PC-3 (cell line): ENCODE measurements around the gene TAF6. TPM values are rescaled to one million over a fixed set of nuclear protein-coding genes. Genes with fewer than 3 reads are reported as not detected.

Experiments
- ATAC-seq: fragments of 200-7000 bp; cut with Tn5 transposase; 2 replicates; pipeline ENCODE4 v1.9.1; 2020; ENCODE audit warnings: mild to moderate bottlenecking, moderate library complexity
- BruUV-seq: library from RNA; stranded (reverse); fragments of 400-500 nt; replicated peaks from 2 replicates; lab custom pipeline; 2021; lab: Mats Ljungman, UMichigan
- CTCF ChIA-PET: fragments of 300-600 bp; sonication (Branson Sonifier 250); formaldehyde crosslinking; loops from one replicate; lab custom pipeline; 2022; ENCODE audit warnings: antibody characterized with exemption; lab: Charles Lee
- POLR2A ChIA-PET: fragments of 300-600 bp; sonication (Branson Sonifier 250); formaldehyde crosslinking; loops from one replicate; lab custom pipeline; 2022; ENCODE audit warnings: antibody characterized with exemption; ENCODE audit not compliant: unreplicated experiment; lab: Charles Lee
- DNase-seq: peaks from one replicate; pipeline ENCODE4 v3.0.0-alpha.2; 2015
- H2AFZ ChIP-seq: fragments of 300-600 bp; sonication (generic); 2 replicates; pipeline ENCODE4 v1.6.0; 2016; ENCODE audit warnings: antibody characterized with exemption, low read length
- H3F3A ChIP-seq: fragments of 300-600 bp; sonication (generic); one replicate; pipeline ENCODE4 v1.6.0; 2017; ENCODE audit warnings: antibody characterized with exemption, low read length, control low read depth, mild to moderate bottlenecking; ENCODE audit not compliant: unreplicated experiment
- H3K27ac ChIP-seq: fragments of 300-600 bp; sonication (generic); 2 replicates; pipeline ENCODE4 v1.5.1; 2016; ENCODE audit warnings: mild to moderate bottlenecking, low read length
- H3K27me3 ChIP-seq: fragments of 300-600 bp; sonication (generic); 2 replicates; pipeline ENCODE4 v1.6.1; 2016; ENCODE audit warnings: low read length, mixed read lengths
- H3K36me3 ChIP-seq: fragments of 300-600 bp; sonication (generic); 2 replicates; pipeline ENCODE4 v1.6.1; 2016; ENCODE audit warnings: low read depth, mixed run types, low read length, mixed read lengths
- H3K4me1 ChIP-seq: fragments of 300-600 bp; sonication (generic); 2 replicates; pipeline ENCODE4 v1.5.1; 2016; ENCODE audit warnings: low read length; ENCODE audit not compliant: insufficient read depth
- H3K4me2 ChIP-seq: fragments of 300-600 bp; sonication (generic); 2 replicates; pipeline ENCODE4 v1.6.0; 2016; ENCODE audit warnings: low read length
- H3K4me3 ChIP-seq: fragments of 300-600 bp; sonication (generic); 2 replicates; pipeline ENCODE4 v1.5.1; 2016; ENCODE audit warnings: mild to moderate bottlenecking, low read length, mixed read lengths
- H3K79me2 ChIP-seq: fragments of 300-600 bp; sonication (generic); 2 replicates; pipeline ENCODE4 v1.6.1; 2017; ENCODE audit warnings: low read length, mixed read lengths
- H3K9ac ChIP-seq: fragments of 300-600 bp; sonication (generic); 2 replicates; pipeline ENCODE4 v1.6.0; 2016; ENCODE audit warnings: mild to moderate bottlenecking, low read length
- H3K9me2 ChIP-seq: fragments of 300-600 bp; sonication (generic); replicated peaks from 2 replicates; pipeline ENCODE4 v1.6.1; 2016; ENCODE audit warnings: mixed run types, low read length, mixed read lengths
- H3K9me3 ChIP-seq: fragments of 300-600 bp; sonication (generic); 2 replicates; pipeline ENCODE4 v1.6.1; 2016; ENCODE audit warnings: low read length, mixed read lengths
- H4K20me1 ChIP-seq: fragments of 300-600 bp; sonication (generic); 2 replicates; pipeline ENCODE4 v1.6.1; 2016; ENCODE audit warnings: low read length, mixed read lengths
- CTCF ChIP-seq: fragments of 300-600 bp; sonication (generic); conservative IDR thresholded peaks from 2 replicates; pipeline ENCODE4 v1.5.1; 2017; ENCODE audit warnings: antibody characterized with exemption, low read depth, mild to moderate bottlenecking, low read length
- EZH2 ChIP-seq: fragments of 300-600 bp; sonication (generic); IDR thresholded peaks from one replicate; pipeline ENCODE4 v1.6.1; 2017; ENCODE audit warnings: antibody characterized with exemption, mild to moderate bottlenecking, low read length; ENCODE audit not compliant: unreplicated experiment
- EZH2phosphoT487 ChIP-seq: fragments of 300-600 bp; sonication (generic); IDR thresholded peaks from 2 replicates; pipeline ENCODE4 v1.6.1; 2018; ENCODE audit warnings: mild to moderate bottlenecking, antibody characterized with exemption, low read length, borderline replicate concordance
- intact Hi-C: fragments of 100-400 bp; cut with micrococcal nuclease; formaldehyde crosslinking; loops from 2 replicates; pipeline ENCODE4 v1.9.0; 2023
- total RNA-seq: library from RNA; depleted of rRNA; stranded (reverse); fragments of >200 nt; gene quantifications from 2 replicates; pipeline ENCODE4 v1.2.3, GENCODE V29; 2014

The TAF6 gene
- total RNA-seq, 1 experiment from 2014 or later: 58.6 TPM

DNA sequence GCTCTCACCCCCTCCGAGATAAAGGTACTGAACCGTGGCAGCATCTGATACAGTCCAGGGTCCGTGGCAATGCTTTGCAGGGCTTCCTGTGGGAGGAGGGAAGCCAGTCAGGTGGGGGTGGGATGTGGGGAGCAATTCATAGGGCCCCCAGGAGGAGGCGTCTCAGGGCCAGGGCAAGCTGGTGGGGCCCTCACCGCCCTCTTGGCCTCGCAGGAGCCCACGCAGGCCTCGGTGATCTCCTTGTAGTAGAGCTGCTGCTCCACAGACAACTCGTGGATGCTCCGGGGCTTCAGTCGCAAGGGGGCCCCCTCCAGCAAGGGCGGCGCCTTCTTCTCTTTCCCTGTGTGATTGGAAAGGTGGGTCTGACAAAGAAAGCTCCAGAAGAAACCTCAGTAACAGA is 7.2 kb downstream of the TAF6 start:
- H3K4me1 ChIP-seq: no peaks in the 10 kb centered on the region
- ATAC-seq: no peak

DNA sequence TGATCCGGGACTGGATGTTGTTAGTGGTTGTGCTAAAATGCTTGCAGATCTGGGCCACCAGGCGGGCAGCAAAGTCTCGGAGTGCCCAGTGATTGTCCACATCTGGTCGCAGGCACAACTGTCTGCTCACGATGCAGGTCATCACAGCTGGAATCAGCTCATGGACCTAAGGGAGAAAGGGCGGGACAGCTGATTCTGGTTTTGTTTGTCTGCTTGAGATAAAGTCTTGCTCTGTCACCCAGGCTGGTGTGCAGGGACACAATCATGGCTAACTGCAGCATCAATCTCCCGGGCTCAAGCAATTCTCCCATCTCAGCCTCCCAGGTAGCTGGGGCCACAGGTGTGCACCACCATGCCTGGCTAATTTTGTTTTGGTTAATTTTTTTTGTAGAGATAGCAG is 8.0 kb downstream of the TAF6 start:
- no peak overlapping the region for H3K9ac ChIP-seq
- ChIA-PET POLR2A (interaction anchor here (0.6 kb wide), 1 partner anchor 9 kb away, joined by 6 read pairs; no protein-coding TSS in a partner anchor), CTCF (no interaction called here)
- no peaks in the 10 kb centered on the region for H3K27me3 ChIP-seq
- H3K4me2 ChIP-seq: no peak overlapping the region
- H3K36me3 ChIP-seq: peaks cover 3% of the 10 kb centered on the region
- H3K9me2 ChIP-seq: no peaks in the 10 kb centered on the region
- TF ChIP-seq EZH2 (no peak), EZH2phosphoT487 (no peak), CTCF (no peak)
- no peaks in the 10 kb centered on the region for H3K4me1 ChIP-seq
- no peak overlapping the region for H3K4me3 ChIP-seq
- intact Hi-C loops: no loop called here
- ATAC-seq (no peak), DNase-seq (no peak)
- no peak overlapping the region for H2AFZ ChIP-seq
- H3K27ac ChIP-seq: no peak overlapping the region
- H3F3A ChIP-seq: no peaks in the 10 kb centered on the region
- no TSS peak for BruUV-seq
- H3K79me2 ChIP-seq: no peaks in the 10 kb centered on the region
- no peaks in the 10 kb centered on the region for H3K9me3 ChIP-seq
- H4K20me1 ChIP-seq: no peaks in the 10 kb centered on the region

More for the DNA sequence above, 7.2 kb downstream of the TAF6 start:
- Histone ChIP-seq H3K9ac (no peak overlapping the region), H2AFZ (no peak overlapping the region), H3F3A (no peaks in the 10 kb centered on the region), H3K27me3 (no peaks in the 10 kb centered on the region), H3K27ac (no peak overlapping the region), H3K36me3 (peaks cover 3% of the 10 kb centered on the region), H3K4me3 (no peak overlapping the region), H3K9me2 (no peaks in the 10 kb centered on the region), H3K79me2 (no peaks in the 10 kb centered on the region), H3K4me2 (no peak overlapping the region), H3K9me3 (no peaks in the 10 kb centered on the region), H4K20me1 (no peaks in the 10 kb centered on the region)
- DNase-seq: no peak
- BruUV-seq: no TSS peak
- intact Hi-C loops: no loop called here
- ChIA-PET CTCF (no interaction called here), POLR2A (no interaction called here)
- no peak for TF ChIP-seq EZH2
- TF ChIP-seq EZH2phosphoT487: no peak
- TF ChIP-seq CTCF: no peak

GRCh38 chr7:100109521-100110163 is 9.5 kb downstream of the TAF6 start:
- CTCF ChIA-PET: no interaction called here
- BruUV-seq: no TSS peak
- Histone ChIP-seq H3K27me3 (no peaks in the 10 kb centered on the region), H3F3A (no peaks in the 10 kb centered on the region), H3K27ac (no peak overlapping the region), H3K4me3 (no peak overlapping the region), H4K20me1 (no peaks in the 10 kb centered on the region), H3K9me2 (no peaks in the 10 kb centered on the region), H2AFZ (no peak overlapping the region), H3K4me1 (no peaks in the 10 kb centered on the region), H3K4me2 (no peak overlapping the region), H3K36me3 (peaks cover 3% of the 10 kb centered on the region), H3K9me3 (no peaks in the 10 kb centered on the region), H3K79me2 (no peaks in the 10 kb centered on the region), H3K9ac (no peak overlapping the region)
- ATAC-seq (peak; percentile 54; the same call in 1 of the 2 replicates), DNase-seq (no peak)
- no peak for TF ChIP-seq EZH2
- no peak for TF ChIP-seq EZH2phosphoT487
- peak; percentile 21; the same call in 1 of the 2 replicates for TF ChIP-seq CTCF
- POLR2A ChIA-PET: no interaction called here
- intact Hi-C loops: no loop called here
